Globus pallidus (tissue), 1 donor: Measurements from ENCODE around the gene TOPBP1.
A peak's percentile ranks its signal among the peaks of the same experiment; 100 is the strongest.
"Not testable (repeated sequence)": the region's sequence is repeated elsewhere in the genome, so short reads cannot be mapped to it uniquely, and the experiment has no call there.

Experiments
- DNase-seq: peaks from one replicate; pipeline ENCODE4 v3.0.0-alpha.2; 2015; ENCODE audit warnings: low spot score

Gene TOPBP1

DNA sequence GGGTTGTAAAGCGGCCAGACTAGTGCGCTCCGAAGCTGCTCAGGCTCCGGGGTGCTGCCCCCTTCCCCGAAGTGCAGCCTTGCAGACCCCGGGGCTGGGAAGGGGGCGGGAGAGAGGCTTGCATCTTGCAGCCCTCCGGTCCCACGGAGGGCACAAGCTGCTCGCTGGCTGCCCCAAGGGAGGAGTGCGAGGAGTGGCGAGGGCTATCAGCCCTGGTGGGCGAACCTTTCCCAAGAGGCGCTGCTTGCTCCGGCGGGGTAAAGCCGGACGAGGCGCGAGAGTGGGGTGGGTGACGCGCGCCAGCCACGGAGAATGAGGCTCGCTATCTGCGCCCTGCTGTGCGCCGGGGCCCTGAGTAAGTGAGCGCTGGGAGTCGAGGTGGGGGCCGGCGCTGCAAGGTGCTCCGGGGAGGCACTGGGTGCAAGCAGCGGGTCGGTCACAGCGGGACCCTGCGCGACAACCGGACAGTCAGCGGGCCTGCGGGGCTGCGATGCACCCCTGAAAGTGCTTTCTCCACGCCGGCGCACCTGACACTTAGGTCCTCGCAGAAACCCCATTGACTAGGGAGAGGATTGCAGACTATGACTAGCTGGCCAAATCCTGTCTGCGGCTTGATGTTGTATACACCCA lies 12.7 kb upstream of the TOPBP1 start:
- no peak for DNase-seq

GRCh38 chr3:133673746-133674145 lies 12.0 kb upstream of the TOPBP1 start:
- DNase-seq: no peak

GRCh38 chr3:133672461-133672860 lies 10.7 kb upstream of the TOPBP1 start:
- DNase-seq: no peak

- no peak for DNase-seq
These were observed 8.8 kb upstream of the TOPBP1 start for GRCh38 chr3:133670525-133670995.

GRCh38 chr3:133669949-133670524 lies 8.3 kb upstream of the TOPBP1 start:
- no peak for DNase-seq

DNA sequence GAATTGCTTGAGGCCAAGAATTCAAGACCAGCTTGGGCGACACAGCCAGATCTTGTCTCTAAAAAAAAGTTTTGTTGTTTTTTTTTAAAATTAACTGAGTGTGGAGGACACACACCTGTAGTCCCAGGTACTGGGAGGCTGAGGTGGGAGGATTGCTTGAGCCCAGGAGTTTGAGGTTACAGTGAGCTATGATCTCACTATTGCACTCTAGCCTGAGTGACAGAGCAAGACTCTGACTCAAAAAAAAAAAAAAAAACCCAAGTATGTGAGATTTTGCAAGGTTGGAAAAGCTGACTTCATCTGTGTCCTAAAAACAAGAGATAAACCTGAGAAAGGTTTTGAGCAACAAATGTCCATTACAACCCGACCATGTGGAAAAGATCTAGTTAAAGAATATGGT lies 5.4 kb upstream of the TOPBP1 start:
- no peak for DNase-seq

- DNase-seq: not testable (repeated sequence)
These were observed 3.4 kb upstream of the TOPBP1 start for GRCh38 chr3:133665188-133665587.

DNA sequence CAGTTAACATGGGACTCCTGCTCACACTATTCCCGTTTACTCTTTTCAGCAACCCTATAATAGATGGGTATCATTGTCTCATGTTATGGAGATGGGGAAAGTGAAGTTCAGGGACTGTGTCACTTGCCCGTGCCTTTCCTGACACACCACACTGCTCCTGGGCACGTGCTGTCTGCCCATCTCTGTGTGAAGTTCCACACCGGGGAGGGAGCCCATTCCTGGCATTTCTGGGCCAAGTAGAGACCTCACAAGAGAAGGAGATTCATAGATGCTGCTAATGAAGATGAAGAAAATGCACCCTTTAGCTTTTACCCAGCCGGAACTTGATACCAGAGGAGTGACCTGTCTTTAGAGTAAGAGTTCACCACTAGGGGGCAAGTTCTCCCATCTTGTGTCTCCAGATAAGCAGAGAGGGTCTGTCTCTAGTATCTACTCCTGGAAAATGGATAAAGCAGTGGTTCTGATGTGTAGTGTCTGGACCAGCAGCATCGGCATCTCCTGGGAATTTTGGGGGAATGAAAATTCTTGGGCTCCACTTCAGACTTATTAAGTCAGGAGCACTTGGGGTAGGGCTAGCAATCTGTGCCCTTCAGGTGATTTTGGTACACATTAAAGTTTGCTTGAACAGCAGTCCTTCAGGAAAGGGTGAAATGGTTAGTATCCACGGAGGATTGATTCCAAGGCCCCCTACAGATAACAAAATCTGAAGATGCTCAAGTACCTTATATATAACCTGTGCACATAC lies 2.0 kb upstream of the TOPBP1 start:
- DNase-seq: peak; percentile 79

- DNase-seq: no peak
These were observed 524 bp upstream of the TOPBP1 start for GRCh38 chr3:133662278-133662651.

DNA sequence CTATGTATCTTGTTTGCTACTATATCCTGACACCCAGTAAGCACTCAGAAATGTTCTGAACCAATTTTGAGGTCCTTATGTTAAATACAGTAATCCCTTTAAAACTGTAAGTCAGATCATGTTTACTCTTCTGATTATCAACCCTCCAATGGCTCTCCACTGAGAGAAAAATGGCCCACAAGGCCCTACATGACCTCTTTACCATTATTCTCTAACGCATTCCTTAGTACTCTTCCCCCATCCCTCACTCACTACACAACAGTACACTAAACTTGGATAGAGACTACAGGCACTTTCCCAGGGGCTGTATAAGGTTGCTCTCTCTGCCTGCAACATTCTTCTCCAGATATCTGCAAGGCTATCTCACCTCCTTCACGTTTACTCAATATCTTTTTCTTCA lies 1.9 kb downstream of the TOPBP1 start:
- DNase-seq: no peak

DNA sequence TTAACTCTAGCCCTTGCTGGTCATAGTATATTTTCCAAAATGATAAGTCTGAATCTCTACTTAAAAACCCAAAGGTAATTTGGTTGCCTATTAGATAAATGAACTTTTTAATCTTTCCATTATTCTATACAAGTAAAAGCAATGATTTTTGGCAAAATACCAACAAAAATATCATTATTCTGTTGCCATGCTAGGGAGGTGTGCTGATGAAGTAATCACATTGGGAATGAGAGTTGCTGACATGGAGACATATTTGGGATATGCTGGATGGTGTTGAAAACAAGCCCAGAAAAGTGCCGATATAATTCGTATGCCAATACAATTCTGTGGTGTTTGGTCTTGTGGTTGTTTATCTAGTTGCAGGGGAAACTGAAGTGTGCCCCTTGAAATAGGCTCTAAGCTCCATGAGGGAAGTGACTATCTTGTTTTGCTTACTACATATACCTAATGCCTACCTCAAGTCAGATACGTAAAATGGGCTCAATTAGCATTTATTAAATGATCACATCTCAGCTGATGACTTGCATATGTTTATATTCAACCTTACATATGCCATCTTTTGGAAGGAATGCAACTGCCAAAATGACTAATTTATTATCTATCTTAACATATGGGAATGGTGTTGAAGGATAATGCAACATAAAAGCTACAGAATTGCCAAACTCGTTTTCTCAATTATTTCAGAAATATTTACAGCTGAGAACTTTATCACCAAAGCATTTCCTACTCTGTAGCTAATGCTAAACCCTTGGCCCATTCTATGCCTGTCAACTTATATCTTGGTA lies 5.8 kb downstream of the TOPBP1 start:
- no peak for DNase-seq

GRCh38 chr3:133649486-133650068 lies 12.2 kb downstream of the TOPBP1 start:
- DNase-seq: no peak

- no peak for DNase-seq
These were observed 17.0 kb downstream of the TOPBP1 start for GRCh38 chr3:133644768-133645167.

GRCh38 chr3:133643611-133644010 lies 18.1 kb downstream of the TOPBP1 start:
- DNase-seq: no peak

GRCh38 chr3:133641254-133641653 lies 20.5 kb downstream of the TOPBP1 start:
- no peak for DNase-seq

- DNase-seq: no peak
These were observed 28.3 kb downstream of the TOPBP1 start for GRCh38 chr3:133633439-133633838.

- no peak for DNase-seq
These were observed 32.6 kb downstream of the TOPBP1 start for GRCh38 chr3:133629146-133629545.

DNA sequence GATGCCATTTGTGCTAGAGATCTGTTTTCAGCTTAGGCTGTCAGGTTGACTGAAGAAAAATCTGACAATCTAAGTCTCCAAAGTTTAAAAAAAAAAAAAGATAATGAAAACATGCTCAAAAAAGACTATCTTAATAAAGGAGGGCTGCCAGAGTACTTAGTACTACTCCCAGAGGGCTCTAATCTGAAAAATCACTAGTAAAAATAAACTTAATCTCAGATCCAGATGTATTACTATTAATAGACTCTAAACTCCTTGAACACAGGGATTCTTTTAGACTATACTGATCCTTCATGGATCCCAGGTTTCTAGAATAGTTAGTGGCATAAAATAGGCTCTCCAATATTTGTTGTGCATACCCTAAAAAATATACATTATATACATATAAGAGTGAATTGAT lies 34.0 kb downstream of the TOPBP1 start:
- DNase-seq: no peak

GRCh38 chr3:133620066-133620784 lies 41.5 kb downstream of the TOPBP1 start:
- DNase-seq: no peak

DNA sequence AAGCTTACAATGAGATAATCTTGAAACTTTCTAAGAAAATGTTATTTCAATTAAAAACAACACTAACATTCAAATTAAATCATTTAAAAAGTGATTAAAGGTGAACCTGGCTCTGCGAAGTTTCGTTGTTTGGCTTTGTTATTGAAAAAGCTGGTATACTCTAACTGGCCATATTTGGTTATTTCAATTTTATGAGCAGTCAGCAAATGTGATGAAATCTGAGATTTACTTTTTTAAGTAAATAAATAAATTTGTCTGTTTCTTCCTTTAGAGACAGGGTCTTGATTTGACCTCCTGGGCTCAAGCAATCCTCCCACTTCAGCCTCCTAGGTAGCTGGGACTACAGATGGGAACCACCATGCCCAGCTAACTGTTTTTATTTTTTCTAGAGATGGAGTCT lies 50.2 kb downstream of the TOPBP1 start:
- no peak for DNase-seq

DNA sequence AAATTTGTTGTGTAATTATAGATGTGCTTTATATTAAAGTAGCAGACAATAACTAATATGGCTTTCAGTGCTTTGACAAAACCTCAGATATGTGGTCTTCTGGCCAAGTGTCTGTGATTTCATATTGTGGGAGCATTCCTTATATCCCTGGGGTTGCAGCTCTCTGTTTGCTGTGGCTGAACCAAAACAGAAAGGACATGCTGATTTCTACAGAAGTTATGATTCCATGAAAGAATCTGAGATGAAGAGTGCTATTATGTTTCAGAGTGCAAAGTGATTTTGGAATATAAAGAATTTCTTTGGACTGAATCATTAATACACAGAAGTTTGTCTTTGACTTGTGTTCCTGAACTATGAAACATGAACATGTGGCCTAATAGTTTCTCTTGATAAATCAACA lies 51.7 kb downstream of the TOPBP1 start:
- DNase-seq: no peak

GRCh38 chr3:133608388-133608787 lies 53.4 kb downstream of the TOPBP1 start:
- no peak for DNase-seq
